ENCODE data around the gene CNIH3.

The CNIH3 gene

GRCh38 chr1:224739997-224740684 is 124.0 kb downstream of the CNIH3 start:
- in situ Hi-C loops (cut with MboI; ENCODE audit: low sequenced_read_pairs), result no loop called here

- in situ Hi-C loops (cut with MboI; ENCODE audit: low sequenced_read_pairs), result no loop called here
These were observed 124.6 kb downstream of the CNIH3 start for GRCh38 chr1:224740685-224741052.

GRCh38 chr1:224742349-224742748 is 126.2 kb downstream of the CNIH3 start:
- in situ Hi-C loops (cut with MboI; ENCODE audit: low sequenced_read_pairs), result no loop called here

- in situ Hi-C loops (cut with MboI; ENCODE audit: low sequenced_read_pairs), result no loop called here
These were observed 127.6 kb downstream of the CNIH3 start for GRCh38 chr1:224743608-224744164.

GRCh38 chr1:224744521-224744920 is 128.4 kb downstream of the CNIH3 start:
- in situ Hi-C loops (cut with MboI; ENCODE audit: low sequenced_read_pairs), result no loop called here

- in situ Hi-C loops (cut with MboI; ENCODE audit: low sequenced_read_pairs), result no loop called here
These were observed 129.3 kb downstream of the CNIH3 start for GRCh38 chr1:224745394-224745793.

GRCh38 chr1:224745924-224746323 is 129.8 kb downstream of the CNIH3 start:
- in situ Hi-C loops (cut with MboI; ENCODE audit: low sequenced_read_pairs), result no loop called here

GRCh38 chr1:224747578-224747977 is 131.5 kb downstream of the CNIH3 start:
- in situ Hi-C loops (cut with MboI; ENCODE audit: low sequenced_read_pairs), result no loop called here

- in situ Hi-C loops (cut with MboI; ENCODE audit: low sequenced_read_pairs), result no loop called here
These were observed 133.8 kb downstream of the CNIH3 start for GRCh38 chr1:224749916-224750315.

GRCh38 chr1:224751624-224752311 is 135.7 kb downstream of the CNIH3 start:
- in situ Hi-C loops (cut with MboI; ENCODE audit: low sequenced_read_pairs), result no loop called here

GRCh38 chr1:224753491-224753890 is 137.4 kb downstream of the CNIH3 start:
- in situ Hi-C loops (cut with MboI; ENCODE audit: low sequenced_read_pairs), result no loop called here

GRCh38 chr1:224755586-224755985 is 139.5 kb downstream of the CNIH3 start:
- in situ Hi-C loops (cut with MboI; ENCODE audit: low sequenced_read_pairs), result no loop called here

GRCh38 chr1:224757508-224757907 is 141.4 kb downstream of the CNIH3 start:
- in situ Hi-C loops (cut with MboI; ENCODE audit: low sequenced_read_pairs), result no loop called here

GRCh38 chr1:224759135-224759534 is 143.0 kb downstream of the CNIH3 start:
- in situ Hi-C loops (cut with MboI; ENCODE audit: low sequenced_read_pairs), result no loop called here

GRCh38 chr1:224759681-224760091 is 143.6 kb downstream of the CNIH3 start:
- in situ Hi-C loops (cut with MboI; ENCODE audit: low sequenced_read_pairs), result no loop called here

- in situ Hi-C loops (cut with MboI; ENCODE audit: low sequenced_read_pairs), result no loop called here
These were observed 144.0 kb downstream of the CNIH3 start for GRCh38 chr1:224760163-224760562.

- in situ Hi-C loops (cut with MboI; ENCODE audit: low sequenced_read_pairs), result no loop called here
These were observed 145.1 kb downstream of the CNIH3 start for GRCh38 chr1:224761245-224761644.

- in situ Hi-C loops (cut with MboI; ENCODE audit: low sequenced_read_pairs), result no loop called here
These were observed 145.9 kb downstream of the CNIH3 start for GRCh38 chr1:224762046-224762445.

- in situ Hi-C loops (cut with MboI; ENCODE audit: low sequenced_read_pairs), result no loop called here
These were observed 146.6 kb downstream of the CNIH3 start for GRCh38 chr1:224762701-224763100.

GRCh38 chr1:224763126-224763775 is 147.1 kb downstream of the CNIH3 start:
- in situ Hi-C loops (cut with MboI; ENCODE audit: low sequenced_read_pairs), result no loop called here

- in situ Hi-C loops (cut with MboI; ENCODE audit: low sequenced_read_pairs), result no loop called here
These were observed 150.1 kb downstream of the CNIH3 start for GRCh38 chr1:224766266-224766665.

- in situ Hi-C loops (cut with MboI; ENCODE audit: low sequenced_read_pairs), result no loop called here
These were observed 150.9 kb downstream of the CNIH3 start for GRCh38 chr1:224767031-224767430.
